Measurements from ENCODE around the gene PGLYRP1.

The PGLYRP1 gene, protein sequence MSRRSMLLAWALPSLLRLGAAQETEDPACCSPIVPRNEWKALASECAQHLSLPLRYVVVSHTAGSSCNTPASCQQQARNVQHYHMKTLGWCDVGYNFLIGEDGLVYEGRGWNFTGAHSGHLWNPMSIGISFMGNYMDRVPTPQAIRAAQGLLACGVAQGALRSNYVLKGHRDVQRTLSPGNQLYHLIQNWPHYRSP

DNA sequence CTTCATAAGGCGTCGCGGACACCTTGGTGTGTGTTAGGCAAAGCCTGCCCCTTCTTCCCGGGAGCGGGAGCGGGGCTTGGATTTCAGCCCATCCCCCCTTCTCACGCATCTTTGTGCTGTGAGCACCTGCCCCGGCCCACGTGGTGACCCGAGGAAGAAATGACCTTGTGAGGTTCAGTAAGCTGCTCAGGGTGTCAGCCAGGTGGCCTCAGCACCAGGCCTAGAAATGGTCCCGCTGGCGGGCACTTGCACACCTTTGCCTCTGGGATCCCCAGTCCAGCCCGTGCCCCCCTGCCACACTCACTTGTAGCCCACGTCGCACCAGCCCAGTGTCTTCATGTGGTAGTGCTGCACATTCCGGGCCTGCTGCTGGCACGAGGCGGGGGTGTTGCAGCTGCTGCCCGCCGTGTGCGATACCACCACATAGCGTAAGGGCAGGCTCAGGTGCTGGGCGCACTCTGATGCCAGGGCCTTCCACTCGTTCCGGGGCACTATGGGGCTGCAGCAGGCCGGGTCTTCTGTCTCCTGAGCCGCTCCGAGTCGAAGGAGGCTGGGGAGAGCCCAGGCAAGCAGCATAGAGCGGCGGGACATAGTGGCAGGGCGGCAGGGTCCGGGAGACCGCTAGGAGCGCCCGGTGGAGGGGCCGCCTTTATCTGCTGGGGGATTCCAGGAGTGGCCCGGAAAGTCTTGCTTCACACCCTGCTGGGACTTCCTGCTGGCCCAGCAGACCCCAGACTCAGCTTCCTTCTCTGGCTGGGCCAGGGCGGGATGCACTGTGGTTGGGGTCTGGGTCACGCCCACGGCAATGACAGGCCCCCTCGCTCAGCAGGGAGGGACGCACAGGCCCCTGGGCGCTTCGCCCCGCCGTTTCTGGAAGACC is at the start of gene PGLYRP1:
Gene PGLYRP1 (minus strand): TSS at position 623 of the 880 bp plus-strand sequence. CDS start 32 bp downstream, at position 591.
- peaks cover 6% of the 10 kb centered on the region for H3K9me3 Mint-ChIP-seq
- H3K27ac Mint-ChIP-seq = no peak within 1 kb of the TSS
- TF ChIP-seq, protein P1, sequence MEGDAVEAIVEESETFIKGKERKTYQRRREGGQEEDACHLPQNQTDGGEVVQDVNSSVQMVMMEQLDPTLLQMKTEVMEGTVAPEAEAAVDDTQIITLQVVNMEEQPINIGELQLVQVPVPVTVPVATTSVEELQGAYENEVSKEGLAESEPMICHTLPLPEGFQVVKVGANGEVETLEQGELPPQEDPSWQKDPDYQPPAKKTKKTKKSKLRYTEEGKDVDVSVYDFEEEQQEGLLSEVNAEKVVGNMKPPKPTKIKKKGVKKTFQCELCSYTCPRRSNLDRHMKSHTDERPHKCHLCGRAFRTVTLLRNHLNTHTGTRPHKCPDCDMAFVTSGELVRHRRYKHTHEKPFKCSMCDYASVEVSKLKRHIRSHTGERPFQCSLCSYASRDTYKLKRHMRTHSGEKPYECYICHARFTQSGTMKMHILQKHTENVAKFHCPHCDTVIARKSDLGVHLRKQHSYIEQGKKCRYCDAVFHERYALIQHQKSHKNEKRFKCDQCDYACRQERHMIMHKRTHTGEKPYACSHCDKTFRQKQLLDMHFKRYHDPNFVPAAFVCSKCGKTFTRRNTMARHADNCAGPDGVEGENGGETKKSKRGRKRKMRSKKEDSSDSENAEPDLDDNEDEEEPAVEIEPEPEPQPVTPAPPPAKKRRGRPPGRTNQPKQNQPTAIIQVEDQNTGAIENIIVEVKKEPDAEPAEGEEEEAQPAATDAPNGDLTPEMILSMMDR (IDR thresholded peaks at IDR 0.05; ENCODE audit: unreplicated experiment in 3 of 3) = no peak
- no peaks in the 10 kb centered on the region for H3K4me1 Mint-ChIP-seq
- H3K4me3 Mint-ChIP-seq = no peak within 1 kb of the TSS
- H3K36me3 Mint-ChIP-seq (ENCODE audit: low read depth) = peaks cover 12% of the 10 kb centered on the region
- peaks cover 6% of the 10 kb centered on the region for H3K27me3 Mint-ChIP-seq (ENCODE audit: low read depth)

DNA sequence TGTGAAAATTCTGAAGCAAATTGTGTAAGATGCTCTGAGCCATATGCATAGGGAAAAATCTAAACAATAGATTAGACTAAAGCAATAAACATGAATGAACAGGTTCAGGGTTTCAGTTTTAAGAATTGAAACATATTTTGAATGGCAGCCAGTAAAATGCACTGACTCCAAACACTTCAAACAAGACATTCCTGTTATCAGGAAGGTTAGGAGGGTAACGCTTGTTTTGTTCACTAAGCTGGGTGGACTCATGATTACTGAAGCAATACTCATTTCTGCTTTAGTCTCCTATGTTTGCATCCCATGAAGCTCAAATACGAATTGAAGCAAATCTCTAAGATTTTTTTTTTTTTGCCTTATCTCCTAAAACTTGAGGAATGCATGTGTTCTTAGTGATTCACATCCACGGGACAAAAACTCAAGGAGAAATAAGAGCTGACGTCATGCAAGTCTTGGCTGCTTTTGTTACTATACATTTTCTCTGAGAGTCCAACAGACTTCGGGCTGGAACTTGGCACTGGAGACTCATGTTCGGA is 47.0 kb upstream of the PGLYRP1 start:
- Mint-ChIP-seq H3K27ac (no peak overlapping the region), H3K4me3 (no peak overlapping the region), H3K9me3 (no peaks in the 10 kb centered on the region), H3K4me1 (peaks cover 22% of the 10 kb centered on the region), H3K36me3 (ENCODE audit: low read depth) (no peaks in the 10 kb centered on the region), H3K27me3 (ENCODE audit: low read depth) (peaks cover 62% of the 10 kb centered on the region)
- TF ChIP-seq, protein P1 (IDR thresholded peaks at IDR 0.05; ENCODE audit: unreplicated experiment in 3 of 3) = no peak

DNA sequence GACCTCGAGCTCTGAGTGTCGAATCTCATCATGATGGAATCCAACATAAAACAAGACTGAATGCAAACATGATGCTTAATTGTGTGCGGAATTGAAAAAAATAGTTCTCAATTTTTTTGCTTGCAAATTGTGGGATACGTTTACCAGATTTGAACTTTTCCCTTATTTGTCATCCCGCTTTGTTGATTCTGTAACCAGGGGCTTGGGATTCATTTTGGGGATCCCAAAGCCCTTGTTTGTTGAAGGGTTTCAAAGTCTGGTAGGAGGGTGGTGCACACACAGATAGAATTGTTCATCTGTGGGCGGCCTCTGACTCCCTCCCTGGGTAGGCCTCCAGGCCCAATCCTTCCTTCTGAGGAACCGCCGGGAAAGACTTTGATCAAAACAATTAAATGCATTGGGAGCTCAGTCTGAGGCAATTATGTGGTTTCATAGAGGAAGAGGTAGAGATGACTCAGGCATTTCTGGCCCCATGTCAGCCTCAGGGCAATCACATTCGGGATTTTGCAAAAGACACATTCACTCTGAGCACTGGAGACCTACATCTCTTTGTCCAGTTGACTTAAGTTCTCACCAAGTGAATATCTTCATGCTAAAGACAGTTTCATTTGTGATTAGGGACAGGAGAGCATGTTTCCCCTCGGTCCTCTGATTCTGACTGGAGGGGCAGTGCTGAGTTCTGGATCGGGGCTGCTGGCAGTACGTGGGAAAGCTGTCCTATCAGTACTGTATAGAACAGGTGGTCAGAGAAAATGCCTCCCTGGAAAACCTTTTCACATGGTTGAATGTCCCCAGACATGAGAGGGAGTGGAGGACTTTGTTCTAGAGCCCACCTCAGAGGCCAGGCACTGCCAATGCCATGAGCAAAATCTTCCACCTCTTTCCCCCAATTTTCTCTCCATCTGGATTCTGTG is 45.7 kb upstream of the PGLYRP1 start:
- H3K4me3 Mint-ChIP-seq = no peak overlapping the region
- peaks cover 49% of the 10 kb centered on the region for H3K27me3 Mint-ChIP-seq (ENCODE audit: low read depth)
- H3K27ac Mint-ChIP-seq = no peak overlapping the region
- peaks cover 3% of the 10 kb centered on the region for H3K9me3 Mint-ChIP-seq
- TF ChIP-seq, protein P1 (IDR thresholded peaks at IDR 0.05; ENCODE audit: unreplicated experiment in 3 of 3) = no peak
- H3K36me3 Mint-ChIP-seq (ENCODE audit: low read depth) = no peaks in the 10 kb centered on the region
- peaks cover 22% of the 10 kb centered on the region for H3K4me1 Mint-ChIP-seq

DNA sequence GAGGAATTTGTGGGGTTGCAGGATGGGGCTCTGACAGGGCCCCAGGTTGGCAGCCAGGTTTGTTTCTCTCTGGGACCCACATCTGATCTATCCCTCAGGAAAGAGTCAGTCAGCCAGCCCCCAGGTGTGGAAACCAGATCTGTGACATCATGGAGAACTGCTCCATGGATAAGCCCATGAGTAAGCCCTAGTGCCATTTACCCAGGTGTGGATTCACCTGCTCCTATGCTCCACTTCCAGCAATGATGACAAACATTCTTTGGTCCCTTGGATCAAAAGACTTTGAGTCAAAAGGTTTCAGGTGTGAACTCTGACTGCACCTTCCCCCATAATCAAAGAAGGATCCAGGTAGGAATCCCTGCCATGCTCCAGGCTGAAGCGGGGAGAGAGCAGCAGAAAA is 44.8 kb upstream of the PGLYRP1 start:
- Mint-ChIP-seq H3K4me3 (no peak overlapping the region), H3K4me1 (peaks cover 14% of the 10 kb centered on the region), H3K36me3 (ENCODE audit: low read depth) (no peaks in the 10 kb centered on the region), H3K9me3 (peaks cover 8% of the 10 kb centered on the region), H3K27ac (no peak overlapping the region), H3K27me3 (ENCODE audit: low read depth) (peaks cover 40% of the 10 kb centered on the region)
- TF ChIP-seq, protein P1 (IDR thresholded peaks at IDR 0.05; ENCODE audit: unreplicated experiment in 3 of 3) = no peak

DNA sequence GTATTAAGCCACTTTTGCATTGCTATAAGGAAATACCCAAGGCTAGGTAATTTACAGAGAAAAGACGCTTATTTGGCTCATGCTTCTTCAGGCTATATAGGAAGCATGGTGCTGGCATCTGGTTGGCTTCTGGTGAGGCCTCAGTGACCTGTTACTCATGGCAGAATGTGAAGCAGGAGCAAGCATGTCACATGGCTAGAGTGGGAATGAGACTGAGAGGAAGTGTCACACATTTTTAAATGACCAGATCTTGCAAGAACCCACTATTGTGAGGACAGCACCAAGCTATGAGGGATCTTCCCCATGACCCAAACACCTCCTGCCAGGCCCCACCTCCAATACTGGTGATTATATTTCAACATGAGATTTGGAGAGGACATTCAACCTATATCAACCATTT is 43.6 kb upstream of the PGLYRP1 start:
- TF ChIP-seq, protein P1 (IDR thresholded peaks at IDR 0.05; ENCODE audit: unreplicated experiment in 3 of 3) = no peak
- Mint-ChIP-seq H3K4me1 (peaks cover 11% of the 10 kb centered on the region), H3K27me3 (ENCODE audit: low read depth) (peaks cover 28% of the 10 kb centered on the region), H3K4me3 (no peak overlapping the region), H3K27ac (no peak overlapping the region), H3K36me3 (ENCODE audit: low read depth) (no peaks in the 10 kb centered on the region), H3K9me3 (peaks cover 13% of the 10 kb centered on the region)
